NCI-H2227 (cell line): Measurements from ENCODE around the gene OTOG.
A peak's percentile ranks its signal among the peaks of the same experiment; 100 is the strongest.

Experiments
- DNase-seq: peaks from one replicate; lab custom pipeline; 2025; ENCODE audit not compliant: unreplicated experiment; lab: John Stamatoyannopoulos, UW

The OTOG gene

GRCh38 chr11:17519061-17519885 lies 27.8 kb upstream of the OTOG start:
- DNase-seq = peak; percentile 32

GRCh38 chr11:17521106-17521900 lies 25.8 kb upstream of the OTOG start:
- DNase-seq = no peak

DNA sequence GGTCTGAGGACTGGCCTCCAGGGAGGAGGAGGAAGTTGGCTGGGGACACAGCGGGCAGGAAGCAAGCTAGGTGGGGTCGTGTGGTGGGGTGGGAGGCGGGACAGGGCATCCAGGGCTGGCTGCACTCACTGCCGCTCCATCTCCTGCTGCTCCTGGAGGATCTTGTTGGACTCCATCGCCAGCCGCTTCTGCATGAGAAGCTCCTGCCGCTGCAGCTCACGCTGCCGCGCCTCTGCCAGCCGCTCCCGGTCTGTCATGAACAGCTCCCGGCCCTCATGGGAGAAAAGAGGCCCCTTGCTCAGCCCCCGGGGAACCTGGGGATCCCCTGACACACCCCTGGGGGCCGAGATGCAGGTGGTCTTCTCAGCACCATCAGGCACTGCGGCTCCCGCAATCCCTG lies 24.4 kb upstream of the OTOG start:
- no peak for DNase-seq

DNA sequence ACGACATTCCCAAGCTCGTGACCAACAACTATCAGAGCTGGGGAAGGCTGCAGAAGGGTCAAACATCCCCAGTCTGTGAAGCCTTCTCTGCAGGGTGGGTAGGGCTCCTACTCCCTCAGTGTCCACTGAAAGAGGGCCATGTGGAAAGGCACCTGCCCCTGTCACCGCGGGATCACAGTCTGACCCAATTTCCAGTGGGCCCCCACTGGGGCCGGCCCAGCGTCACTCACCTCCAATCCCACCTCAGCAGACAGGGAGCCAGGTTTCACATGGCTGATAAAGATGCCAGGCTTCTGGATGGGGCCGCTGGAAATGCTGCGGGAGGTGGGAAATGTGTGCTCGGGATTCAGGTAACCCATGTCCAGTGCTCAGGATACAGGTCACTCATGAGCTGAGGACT lies 22.8 kb upstream of the OTOG start:
- DNase-seq = no peak

GRCh38 chr11:17525570-17525969 lies 21.5 kb upstream of the OTOG start:
- DNase-seq = no peak

GRCh38 chr11:17526326-17526725 lies 20.7 kb upstream of the OTOG start:
- DNase-seq = no peak

DNA sequence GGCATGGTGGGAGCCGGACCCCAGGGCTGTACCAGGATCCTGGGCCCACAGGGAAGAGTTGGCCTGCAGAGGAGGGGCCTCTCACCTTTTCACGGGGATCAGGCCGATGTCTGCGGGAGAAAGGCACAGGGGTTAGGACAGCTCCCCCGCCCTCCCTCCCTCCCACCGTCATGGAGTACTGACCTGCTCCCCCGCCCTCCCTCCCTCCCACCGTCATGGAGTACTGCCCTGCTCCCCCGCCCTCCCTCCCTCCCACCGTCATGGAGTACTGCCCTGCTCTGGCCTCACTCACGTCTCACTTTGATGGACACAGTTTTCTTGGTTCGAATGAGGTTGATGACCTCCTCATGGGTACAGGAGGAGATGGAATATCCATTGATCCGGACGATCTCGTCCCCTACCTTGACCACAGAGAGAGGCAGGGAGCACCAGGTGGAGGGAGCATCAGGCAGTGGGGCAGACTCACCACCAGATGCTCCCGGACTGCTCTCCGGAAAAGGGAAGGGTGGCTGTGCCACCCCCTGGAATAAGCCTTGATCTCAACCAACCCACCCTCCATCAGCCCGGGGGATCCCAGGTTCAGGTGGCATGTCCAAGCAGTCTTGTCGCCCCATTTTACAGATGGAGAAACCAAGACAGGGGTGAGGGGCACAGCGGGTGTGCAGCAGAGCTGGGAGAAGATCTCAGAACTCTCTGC lies 20.0 kb upstream of the OTOG start:
- DNase-seq = no peak

DNA sequence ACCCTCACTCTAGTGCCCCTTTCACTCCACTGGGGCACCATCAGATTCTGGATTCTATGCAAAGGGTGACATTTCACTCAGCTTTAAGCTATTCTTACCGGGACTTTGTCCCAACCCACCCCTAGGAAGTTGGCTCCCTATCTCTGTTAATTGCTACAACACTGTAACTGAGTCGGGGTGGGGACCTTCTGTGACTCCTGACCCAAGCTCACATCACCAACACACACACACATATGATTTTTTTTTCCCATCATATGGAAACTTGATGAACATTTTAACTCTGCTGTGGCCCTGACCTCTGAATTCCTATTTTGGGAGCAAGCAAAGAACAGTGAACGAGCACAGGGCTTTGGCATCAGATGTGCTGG lies 19.4 kb upstream of the OTOG start:
- no peak for DNase-seq

DNA sequence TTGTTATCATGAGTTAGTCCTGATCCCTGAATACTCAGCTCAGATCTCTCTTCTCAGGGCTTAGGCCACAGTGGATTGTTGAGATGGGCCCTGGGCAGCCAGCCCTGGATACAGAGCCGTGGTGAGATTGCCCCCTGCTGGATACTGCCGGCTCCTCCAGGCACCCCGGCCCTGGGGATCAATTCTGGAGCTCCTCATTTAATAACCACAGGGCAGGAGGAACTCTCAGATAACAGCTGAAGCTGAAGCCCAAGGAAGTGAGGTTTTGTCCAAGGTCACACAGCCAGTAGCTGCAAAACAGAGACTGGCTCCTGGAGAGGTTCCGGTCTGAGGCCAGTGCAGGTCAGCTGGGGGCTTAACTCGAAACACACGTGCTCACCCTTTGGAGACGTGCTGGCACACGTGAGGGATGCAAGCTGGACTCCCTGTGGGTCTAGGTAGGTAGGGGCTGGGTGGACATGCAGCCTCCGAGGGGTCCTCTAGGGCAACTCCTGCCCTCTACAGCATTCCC lies 18.8 kb upstream of the OTOG start:
- DNase-seq = peak; percentile 62

- DNase-seq = no peak
These were observed 17.9 kb upstream of the OTOG start for GRCh38 chr11:17528906-17529843.

GRCh38 chr11:17529844-17530185 lies 17.2 kb upstream of the OTOG start:
- DNase-seq = peak; percentile 71

DNA sequence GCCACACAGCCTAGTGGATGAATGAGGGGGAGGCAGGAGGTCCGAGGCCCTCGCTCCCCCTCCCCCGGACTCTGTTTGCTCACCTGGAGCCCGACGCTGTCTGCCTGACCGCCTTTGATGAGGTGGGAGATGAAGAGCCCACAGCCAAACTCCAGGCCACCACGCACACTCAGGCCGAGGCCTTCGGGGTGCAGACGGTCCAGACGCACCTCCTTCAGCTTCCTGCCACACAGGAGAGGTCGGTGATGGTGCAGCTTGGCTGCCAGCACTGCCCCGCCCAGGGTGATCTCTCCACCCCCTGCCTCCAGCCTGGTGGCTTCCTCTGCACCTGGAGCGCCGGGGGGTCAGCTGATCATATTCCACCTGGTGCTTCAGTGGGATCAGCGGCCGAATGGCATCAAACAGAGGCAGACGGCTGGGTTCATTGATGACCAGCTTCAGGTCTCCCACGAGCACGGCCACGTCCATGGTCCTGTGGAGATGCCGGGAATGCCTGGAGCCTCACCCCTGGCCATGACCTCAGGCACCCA lies 15.9 kb upstream of the OTOG start:
- no peak for DNase-seq

DNA sequence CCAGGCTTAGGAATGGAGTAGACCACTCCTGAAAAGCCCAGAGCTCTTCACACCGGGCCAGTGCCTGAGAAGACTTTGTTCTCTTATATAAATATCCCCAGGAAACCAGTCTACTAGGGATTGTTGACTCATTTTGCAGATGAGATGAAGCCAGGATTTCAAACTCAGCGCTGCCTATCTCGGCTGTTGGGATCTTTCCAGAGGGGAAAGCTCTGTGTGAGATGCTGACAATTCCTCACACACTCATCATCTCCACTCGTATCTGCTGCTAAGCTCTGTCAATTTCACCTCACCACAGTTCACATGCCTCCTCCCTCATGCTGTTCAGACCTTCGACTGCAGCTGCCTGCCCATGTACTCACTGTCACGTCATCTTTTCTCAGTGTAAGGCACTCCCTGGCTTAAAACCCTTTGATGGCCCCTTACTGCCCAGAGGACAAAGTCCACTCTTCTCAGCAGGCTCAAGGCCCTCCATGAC lies 15.4 kb upstream of the OTOG start:
- no peak for DNase-seq

DNA sequence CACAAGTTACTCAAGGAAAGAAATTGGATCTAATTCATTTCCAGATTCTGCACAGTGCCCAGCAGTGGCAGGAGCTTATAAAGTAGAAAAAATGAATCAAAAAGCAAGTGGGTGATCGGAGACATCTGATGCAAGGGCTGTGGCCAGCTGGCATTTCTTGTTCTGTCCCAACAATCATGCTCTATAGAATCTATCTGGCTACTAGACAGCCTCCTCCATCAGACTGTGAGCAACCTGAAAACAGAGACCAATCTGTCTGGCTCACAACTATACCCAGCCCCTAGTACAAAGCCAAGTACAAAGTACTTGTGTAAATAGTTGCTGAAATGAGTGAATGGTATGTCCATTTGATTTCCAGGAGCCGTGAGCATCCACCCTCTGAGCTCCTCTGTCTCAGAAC lies 14.3 kb upstream of the OTOG start:
- no peak for DNase-seq

DNA sequence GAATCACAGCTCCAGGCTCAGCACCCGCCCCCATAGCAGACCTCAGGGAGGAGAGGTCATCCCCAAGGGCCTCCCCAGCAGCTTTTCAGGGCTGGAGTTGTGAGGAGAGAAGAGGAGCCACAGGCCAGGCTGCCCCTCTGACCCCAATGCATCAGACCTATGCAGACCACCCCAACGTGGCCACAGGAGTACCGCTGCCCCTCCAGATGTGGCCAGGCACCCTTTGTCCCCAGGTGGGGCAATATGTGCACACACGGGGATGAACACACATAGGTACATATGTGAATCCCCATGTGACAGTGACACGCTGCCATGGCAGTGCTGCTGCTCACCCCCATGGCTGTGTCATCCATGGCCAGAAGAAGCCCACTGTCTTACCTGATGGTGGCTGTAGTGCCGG lies 13.7 kb upstream of the OTOG start:
- DNase-seq = no peak

DNA sequence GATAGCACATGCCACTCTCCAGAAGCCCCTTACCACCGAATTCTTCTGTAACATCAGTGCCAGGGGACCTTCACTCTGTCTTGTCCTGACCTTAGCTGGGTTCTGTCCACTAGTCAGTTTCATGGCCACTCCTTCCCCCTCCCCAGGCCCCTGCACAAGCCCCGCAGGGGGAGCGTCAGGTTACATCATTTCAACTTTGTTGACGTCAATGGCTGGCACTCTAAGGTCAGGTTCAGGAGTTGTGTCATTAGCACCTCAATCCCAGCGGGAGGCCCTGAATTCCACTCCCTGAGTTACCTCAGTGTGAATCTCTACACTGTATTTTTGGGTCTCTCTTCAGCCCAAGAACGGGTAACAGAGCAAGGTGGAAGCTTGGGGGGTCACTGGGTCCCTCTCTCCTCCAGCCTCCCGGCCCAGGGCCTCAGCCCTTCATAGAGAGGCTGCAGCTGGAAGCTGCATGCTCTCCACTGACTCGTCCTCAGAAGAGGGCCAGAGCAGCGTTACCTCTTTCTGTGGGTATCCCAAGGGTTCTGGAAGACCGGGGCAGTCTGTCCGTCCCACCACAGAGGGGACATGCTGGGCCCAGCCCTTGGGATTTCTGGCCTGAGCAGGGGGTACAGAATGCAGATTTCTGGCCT lies 13.2 kb upstream of the OTOG start:
- DNase-seq = no peak

GRCh38 chr11:17535488-17535887 lies 11.6 kb upstream of the OTOG start:
- no peak for DNase-seq

- no peak for DNase-seq
These were observed 9.8 kb upstream of the OTOG start for GRCh38 chr11:17537261-17537660.

DNA sequence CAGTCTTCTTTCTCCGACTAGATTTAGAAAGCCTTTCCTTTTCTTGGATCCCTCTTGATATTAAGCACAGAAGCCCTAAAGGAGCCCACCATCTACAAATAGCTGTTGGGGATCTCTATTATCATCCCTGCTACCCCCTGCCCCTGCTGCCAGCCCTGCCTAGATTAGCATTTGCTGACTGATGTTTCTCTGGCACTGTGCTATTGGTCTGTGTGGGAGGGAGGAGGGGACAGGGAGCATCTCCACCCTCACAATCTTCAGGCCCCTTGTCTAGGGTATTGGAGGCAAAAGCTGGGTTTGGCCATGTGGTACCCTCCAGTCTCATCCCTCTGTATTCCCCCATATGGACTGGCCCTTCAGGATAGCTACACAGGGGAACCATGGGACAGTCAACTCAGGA lies 9.0 kb upstream of the OTOG start:
- DNase-seq = no peak

DNA sequence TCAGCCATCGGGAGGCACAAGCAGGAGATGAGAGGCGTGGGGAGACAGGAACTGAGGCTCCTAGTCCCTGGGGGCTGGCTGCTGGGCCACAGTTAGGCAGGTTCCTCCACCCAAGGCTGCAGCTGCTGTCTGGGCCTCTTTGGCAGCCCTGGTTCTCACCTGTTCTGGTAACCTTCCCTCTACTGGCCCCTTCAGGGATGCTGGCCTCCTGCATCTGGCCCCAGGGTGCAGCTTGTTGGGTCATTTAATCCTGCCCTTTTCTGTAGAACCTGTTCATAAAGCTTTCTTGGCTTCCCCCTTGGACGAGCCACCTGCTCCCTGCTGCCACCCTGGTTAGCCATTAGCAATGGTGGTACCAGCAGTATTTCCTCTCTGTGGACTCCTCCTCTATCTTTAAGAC lies 8.3 kb upstream of the OTOG start:
- no peak for DNase-seq
